ENCODE data around the gene F2. TPM values are rescaled to one million over a fixed set of nuclear protein-coding genes. Genes with fewer than 3 reads are reported as not detected.

The F2 gene
- total and polyA plus RNA-seq, 12 donors = 0.50 to 0.61 TPM; not detected in 10

GRCh38 chr11:46721286-46721685 lies 2.3 kb downstream of the F2 start:
- intact Hi-C loops (cut with DNase I) = no loop called here
- H3K27ac ChIP-seq = no peak overlapping the region
- no peaks in the 10 kb centered on the region for H3K4me1 ChIP-seq (replicated peaks in 1 of 2)
- H3K27me3 ChIP-seq = no peaks in the 10 kb centered on the region
- no peaks in the 10 kb centered on the region for H3K9me3 ChIP-seq (replicated peaks in 1 of 3)
- 81 to 85% (median 84%) methylated on average over 6 of the region's 6 CpGs for WGBS, 4 donors
- H3K4me3 ChIP-seq = no peak overlapping the region
- no peaks in the 10 kb centered on the region for H3K36me3 ChIP-seq (replicated peaks in 1 of 2)
- DNase-seq = no peak
- TF ChIP-seq CTCF (IDR thresholded peaks at IDR 0.05) (no peak), POLR2A (IDR thresholded peaks at IDR 0.05) (no peak)

GRCh38 chr11:46722566-46723358 lies 3.7 kb downstream of the F2 start:
- no peaks in the 10 kb centered on the region for H3K36me3 ChIP-seq (replicated peaks in 1 of 2)
- no peaks in the 10 kb centered on the region for H3K9me3 ChIP-seq (replicated peaks in 1 of 3)
- 90 to 97% (median 93%) methylated on average over 8 to 11 of the region's 11 CpGs for WGBS, 4 donors
- TF ChIP-seq POLR2A (IDR thresholded peaks at IDR 0.05) (no peak), CTCF (IDR thresholded peaks at IDR 0.05) (no peak)
- H3K27ac ChIP-seq = no peak overlapping the region
- no peak overlapping the region for H3K4me3 ChIP-seq
- H3K27me3 ChIP-seq = no peaks in the 10 kb centered on the region
- intact Hi-C loops (cut with DNase I) = no loop called here
- no peak for DNase-seq
- H3K4me1 ChIP-seq (replicated peaks in 1 of 2) = no peaks in the 10 kb centered on the region

- TF ChIP-seq CTCF (IDR thresholded peaks at IDR 0.05) = no peak
- no peak for TF ChIP-seq POLR2A (IDR thresholded peaks at IDR 0.05)
- WGBS, 4 donors = 80 to 100% (median 83%) methylated on average over 1 to 8 of the region's 8 CpGs
- no peak overlapping the region for H3K27ac ChIP-seq
- H3K4me1 ChIP-seq (replicated peaks in 1 of 2) = no peaks in the 10 kb centered on the region
- DNase-seq = no peak
- H3K9me3 ChIP-seq (replicated peaks in 1 of 3) = no peaks in the 10 kb centered on the region
- H3K36me3 ChIP-seq (replicated peaks in 1 of 2) = no peaks in the 10 kb centered on the region
- intact Hi-C loops (cut with DNase I) = no loop called here
- H3K27me3 ChIP-seq = no peaks in the 10 kb centered on the region
- no peak overlapping the region for H3K4me3 ChIP-seq
Observed at GRCh38 chr11:46723359-46723680, 4.3 kb downstream of the F2 start.

GRCh38 chr11:46724088-46724487 lies 5.1 kb downstream of the F2 start:
- no peaks in the 10 kb centered on the region for H3K4me1 ChIP-seq (replicated peaks in 1 of 2)
- H3K36me3 ChIP-seq (replicated peaks in 1 of 2) = no peaks in the 10 kb centered on the region
- no peaks in the 10 kb centered on the region for H3K9me3 ChIP-seq (replicated peaks in 1 of 3)
- H3K4me3 ChIP-seq = no peak overlapping the region
- intact Hi-C loops (cut with DNase I) = no loop called here
- H3K27ac ChIP-seq = no peak overlapping the region
- 74 to 81% (median 76%) methylated on average over 7 to 8 of the region's 8 CpGs for WGBS, 4 donors
- no peak for DNase-seq
- TF ChIP-seq POLR2A (IDR thresholded peaks at IDR 0.05) = no peak
- no peak for TF ChIP-seq CTCF (IDR thresholded peaks at IDR 0.05)
- no peaks in the 10 kb centered on the region for H3K27me3 ChIP-seq

All from adrenal gland (tissue), 12 donors.